NB4 (cell line): ENCODE results near the gene SEC61A2.
"Not testable (repeated sequence)": the region's sequence is repeated elsewhere in the genome, so short reads cannot be mapped to it uniquely, and the experiment has no call there.

Source experiments
- DNase-seq: peaks from one replicate; pipeline ENCODE4 v3.0.0; 2010; ENCODE audit warnings: low read depth
- H3K4me3 ChIP-seq: one replicate; pipeline ENCODE4 v1.5.1; 2011; ENCODE audit warnings: mild to moderate bottlenecking, low read depth, low read length, moderate library complexity
- CTCF ChIP-seq: IDR thresholded peaks from one replicate; pipeline ENCODE4 v1.5.1; 2012; ENCODE audit warnings: low read depth, low read length
- MYC ChIP-seq: IDR thresholded peaks from 2 replicates; pipeline ENCODE4 v1.6.1; 2011; ENCODE audit warnings: low read depth, low read length
- POLR2A ChIP-seq: IDR thresholded peaks from 2 replicates; pipeline ENCODE4 v1.6.1; 2011; ENCODE audit warnings: mild to moderate bottlenecking; ENCODE audit not compliant: insufficient read length; ENCODE audit errors: extremely low read depth
- TF ChIP-seq, protein P1 (sequence below): IDR thresholded peaks from 2 replicates; pipeline ENCODE4 v1.6.1; 2011; ENCODE audit warnings: low read depth, low read length

The SEC61A2 gene

GRCh38 chr10:12162927-12163326, 33.5 kb downstream of the SEC61A2 start:
- no peak for DNase-seq
- TF ChIP-seq POLR2A: no peak
- no peak for TF ChIP-seq MYC
- TF ChIP-seq, protein P1, sequence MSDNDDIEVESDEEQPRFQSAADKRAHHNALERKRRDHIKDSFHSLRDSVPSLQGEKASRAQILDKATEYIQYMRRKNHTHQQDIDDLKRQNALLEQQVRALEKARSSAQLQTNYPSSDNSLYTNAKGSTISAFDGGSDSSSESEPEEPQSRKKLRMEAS: no peak
- TF ChIP-seq CTCF: no peak
- no peak overlapping the region for H3K4me3 ChIP-seq

DNA sequence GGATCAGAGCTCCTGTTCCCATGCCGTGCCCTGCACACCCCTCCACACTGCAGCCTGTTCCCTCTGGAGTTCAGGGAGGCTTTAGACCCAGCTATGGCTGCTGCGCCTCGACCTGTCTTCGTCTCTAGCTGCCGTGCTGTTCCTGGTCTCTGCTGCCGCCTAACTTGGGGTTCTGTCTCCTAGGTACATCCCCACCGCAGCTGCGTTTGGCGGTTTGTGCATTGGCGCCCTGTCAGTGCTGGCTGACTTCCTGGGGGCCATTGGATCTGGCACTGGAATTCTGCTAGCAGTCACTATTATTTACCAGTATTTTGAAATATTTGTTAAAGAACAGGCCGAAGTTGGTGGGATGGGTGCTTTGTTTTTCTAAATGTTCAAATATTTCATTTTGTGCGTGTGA, 34.6 kb downstream of the SEC61A2 start:
- no peak for DNase-seq
- H3K4me3 ChIP-seq: no peak overlapping the region
- TF ChIP-seq POLR2A: no peak
- TF ChIP-seq, protein P1: no peak
- TF ChIP-seq CTCF: no peak
- no peak for TF ChIP-seq MYC

DNA sequence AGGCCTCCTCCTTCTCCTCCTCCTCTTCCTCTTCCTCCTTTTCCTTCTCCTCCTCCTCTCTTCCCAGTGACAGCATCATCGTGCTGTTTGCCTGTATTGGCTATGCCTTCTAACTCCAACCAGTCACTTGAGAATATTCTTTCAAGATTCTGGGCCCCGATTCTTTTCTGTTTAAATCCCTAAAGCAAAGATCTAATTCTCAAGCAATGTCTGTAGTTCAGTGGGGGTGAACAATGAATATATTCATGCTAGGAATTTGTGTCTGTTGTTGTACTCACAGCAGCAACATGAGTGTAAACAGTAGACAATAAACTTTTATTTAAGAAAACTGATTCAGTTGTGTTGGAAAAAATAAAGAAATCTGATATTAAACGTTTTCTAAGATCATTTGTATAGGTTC, 35.6 kb downstream of the SEC61A2 start:
- no peak for DNase-seq
- no peak for TF ChIP-seq POLR2A
- TF ChIP-seq, protein P1: no peak
- no peak for TF ChIP-seq MYC
- H3K4me3 ChIP-seq: no peak overlapping the region

- no peak overlapping the region for H3K4me3 ChIP-seq
- DNase-seq: no peak
- TF ChIP-seq CTCF (no peak), MYC (no peak), POLR2A (no peak)
- TF ChIP-seq, protein P1: no peak
Measured at GRCh38 chr10:12165999-12166775, 36.7 kb downstream of the SEC61A2 start.

GRCh38 chr10:12171512-12171911, 42.0 kb downstream of the SEC61A2 start:
- H3K4me3 ChIP-seq, DNase-seq: not testable (repeated sequence)

DNA sequence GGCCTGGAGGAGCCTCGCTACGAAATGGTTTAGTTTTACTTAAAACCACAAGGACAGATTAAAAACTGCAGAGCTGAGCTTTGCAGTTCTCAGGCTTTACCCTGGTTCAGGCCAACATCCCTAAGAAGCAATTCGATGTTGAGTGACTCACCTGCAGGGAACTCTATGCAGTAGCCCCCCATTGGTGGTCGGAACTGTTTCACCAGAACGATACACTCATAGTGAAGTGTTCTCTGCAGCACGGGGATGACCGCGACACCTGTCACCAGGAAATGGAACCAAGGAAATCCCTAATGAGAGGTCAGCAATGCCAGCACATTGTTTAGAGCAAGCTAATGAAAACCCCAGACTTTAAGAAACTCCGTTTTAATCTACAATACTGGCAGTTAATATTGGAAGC, 48.2 kb downstream of the SEC61A2 start:
- DNase-seq: no peak
- TF ChIP-seq, protein P1: no peak
- TF ChIP-seq CTCF (no peak), MYC (no peak), POLR2A (no peak)

DNA sequence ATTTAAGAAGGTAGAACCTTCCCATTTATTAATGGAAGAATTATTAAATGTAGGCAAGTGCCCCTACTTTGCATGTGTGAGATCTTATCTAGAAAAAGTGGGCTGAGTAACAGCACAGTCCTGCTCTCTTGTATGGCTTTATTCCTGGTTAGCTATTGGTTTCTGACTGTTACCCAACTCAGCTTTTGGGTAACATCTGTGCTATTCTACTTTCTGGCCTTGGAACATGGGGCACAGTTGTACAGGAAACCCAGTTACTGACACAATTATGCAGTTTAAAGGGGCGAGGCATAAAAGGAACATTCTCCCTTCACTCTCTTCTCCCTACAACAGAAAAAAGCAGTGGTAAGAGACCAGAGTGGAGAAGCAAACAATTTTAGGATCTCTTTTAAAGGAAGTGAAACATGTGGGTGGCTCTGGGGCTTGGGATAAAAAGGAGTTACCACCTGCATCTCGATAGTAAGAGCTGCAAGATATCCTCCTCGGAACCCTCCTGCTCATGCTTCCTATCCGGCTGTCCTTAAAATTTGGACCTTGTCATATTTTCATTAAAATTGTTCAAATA, 50.2 kb downstream of the SEC61A2 start:
- DNase-seq: peak; percentile 66
- no peak overlapping the region for H3K4me3 ChIP-seq
- TF ChIP-seq MYC (no peak), CTCF (no peak), POLR2A (no peak)
- TF ChIP-seq, protein P1: no peak

More for the DNA sequence above, 48.2 kb downstream of the SEC61A2 start:
- H3K4me3 ChIP-seq: no peak overlapping the region
